Activated naive CD8-positive, alpha-beta T cell (primary cell): ENCODE data around the gene TMEM52B.
"Not testable (repeated sequence)": the region's sequence is repeated elsewhere in the genome, so short reads cannot be mapped to it uniquely, and the experiment has no call there.

Experiments
- H3K27ac Mint-ChIP-seq: one replicate; pipeline ENCODE4 v1.8.0; 2021; ENCODE audit warnings: mixed read lengths
- H3K27me3 Mint-ChIP-seq: one replicate; pipeline ENCODE4 v1.8.0; 2021; ENCODE audit warnings: mixed read lengths
- H3K36me3 Mint-ChIP-seq: one replicate; pipeline ENCODE4 v1.8.0; 2021; ENCODE audit warnings: mixed read lengths
- H3K4me1 Mint-ChIP-seq: one replicate; pipeline ENCODE4 v1.8.0; 2021; ENCODE audit warnings: low read depth, mixed read lengths
- H3K4me3 Mint-ChIP-seq: one replicate; pipeline ENCODE4 v1.8.0; 2021; ENCODE audit warnings: mild to moderate bottlenecking, mixed read lengths
- H3K9me3 Mint-ChIP-seq: one replicate; pipeline ENCODE4 v1.8.0; 2021; ENCODE audit warnings: low read depth, mixed read lengths

The TMEM52B gene

GRCh38 chr12:10213168-10214135, 34.6 kb downstream of the TMEM52B start:
- H3K27ac Mint-ChIP-seq = peak overlapping the region; percentile 95
- peaks cover 3% of the 10 kb centered on the region for H3K36me3 Mint-ChIP-seq
- no peaks in the 10 kb centered on the region for H3K9me3 Mint-ChIP-seq
- H3K4me1 Mint-ChIP-seq = peaks cover 34% of the 10 kb centered on the region
- no peaks in the 10 kb centered on the region for H3K27me3 Mint-ChIP-seq
- H3K4me3 Mint-ChIP-seq = peak overlapping the region; percentile 95

GRCh38 chr12:10214136-10214894, 35.5 kb downstream of the TMEM52B start:
- H3K27ac Mint-ChIP-seq = peak overlapping the region; percentile 95

GRCh38 chr12:10214895-10215267, 36.0 kb downstream of the TMEM52B start:
- no peaks in the 10 kb centered on the region for H3K9me3 Mint-ChIP-seq
- H3K27me3 Mint-ChIP-seq = no peaks in the 10 kb centered on the region
- peak overlapping the region; percentile 17 for H3K27ac Mint-ChIP-seq
- H3K36me3 Mint-ChIP-seq = peaks cover 3% of the 10 kb centered on the region
- H3K4me1 Mint-ChIP-seq = peaks cover 34% of the 10 kb centered on the region
- H3K4me3 Mint-ChIP-seq = peak overlapping the region; percentile 95

More at GRCh38 chr12:10214136-10214894, 35.5 kb downstream of the TMEM52B start:
- Mint-ChIP-seq H3K36me3 (peaks cover 3% of the 10 kb centered on the region), H3K27me3 (no peaks in the 10 kb centered on the region), H3K4me1 (peaks cover 34% of the 10 kb centered on the region), H3K9me3 (no peaks in the 10 kb centered on the region), H3K4me3 (peak overlapping the region; percentile 95)

GRCh38 chr12:10215436-10215835, 36.6 kb downstream of the TMEM52B start:
- Mint-ChIP-seq H3K36me3 (peaks cover 5% of the 10 kb centered on the region), H3K27ac (no peak overlapping the region), H3K27me3 (no peaks in the 10 kb centered on the region), H3K4me3 (peak overlapping the region; percentile 95), H3K4me1 (peaks cover 34% of the 10 kb centered on the region), H3K9me3 (no peaks in the 10 kb centered on the region)

GRCh38 chr12:10215946-10216345, 37.1 kb downstream of the TMEM52B start:
- not testable (repeated sequence) for H3K4me3 Mint-ChIP-seq

GRCh38 chr12:10218021-10218420, 39.2 kb downstream of the TMEM52B start:
- no peak overlapping the region for H3K27ac Mint-ChIP-seq

More at GRCh38 chr12:10215946-10216345, 37.1 kb downstream of the TMEM52B start:
- peaks cover 34% of the 10 kb centered on the region for H3K4me1 Mint-ChIP-seq
- not testable (repeated sequence) for H3K9me3 Mint-ChIP-seq, H3K27me3 Mint-ChIP-seq, H3K27ac Mint-ChIP-seq, H3K36me3 Mint-ChIP-seq

GRCh38 chr12:10220398-10221077, 41.7 kb downstream of the TMEM52B start:
- no peak overlapping the region for H3K4me3 Mint-ChIP-seq
- no peak overlapping the region for H3K27ac Mint-ChIP-seq
- no peaks in the 10 kb centered on the region for H3K27me3 Mint-ChIP-seq
- H3K4me1 Mint-ChIP-seq = peaks cover 15% of the 10 kb centered on the region
- no peaks in the 10 kb centered on the region for H3K9me3 Mint-ChIP-seq
- H3K36me3 Mint-ChIP-seq = peaks cover 32% of the 10 kb centered on the region

More at GRCh38 chr12:10218021-10218420, 39.2 kb downstream of the TMEM52B start:
- Mint-ChIP-seq H3K27me3 (no peaks in the 10 kb centered on the region), H3K9me3 (no peaks in the 10 kb centered on the region), H3K4me3 (no peak overlapping the region), H3K36me3 (peaks cover 18% of the 10 kb centered on the region), H3K4me1 (peaks cover 28% of the 10 kb centered on the region)

- Mint-ChIP-seq H3K4me1 (peaks cover 15% of the 10 kb centered on the region), H3K9me3 (no peaks in the 10 kb centered on the region), H3K27me3 (no peaks in the 10 kb centered on the region), H3K36me3 (peaks cover 36% of the 10 kb centered on the region), H3K4me3 (no peak overlapping the region), H3K27ac (peak overlapping the region; percentile 4)
These were observed 43.0 kb downstream of the TMEM52B start for GRCh38 chr12:10221846-10222245.

- Mint-ChIP-seq H3K9me3 (no peaks in the 10 kb centered on the region), H3K36me3 (peaks cover 33% of the 10 kb centered on the region), H3K4me3 (no peak overlapping the region), H3K27me3 (no peaks in the 10 kb centered on the region), H3K4me1 (peaks cover 28% of the 10 kb centered on the region), H3K27ac (no peak overlapping the region)
These were observed 44.4 kb downstream of the TMEM52B start for GRCh38 chr12:10223208-10223607.

- H3K27ac Mint-ChIP-seq = not testable (repeated sequence)
- H3K36me3 Mint-ChIP-seq = peaks cover 31% of the 10 kb centered on the region
These were observed 46.6 kb downstream of the TMEM52B start for GRCh38 chr12:10225426-10225825.

GRCh38 chr12:10226086-10226485, 47.3 kb downstream of the TMEM52B start:
- Mint-ChIP-seq H3K27ac (no peak overlapping the region), H3K9me3 (no peaks in the 10 kb centered on the region), H3K36me3 (peaks cover 31% of the 10 kb centered on the region), H3K4me3 (no peak overlapping the region), H3K27me3 (no peaks in the 10 kb centered on the region), H3K4me1 (peaks cover 31% of the 10 kb centered on the region)

More at GRCh38 chr12:10225426-10225825, 46.6 kb downstream of the TMEM52B start:
- H3K27me3 Mint-ChIP-seq, H3K4me3 Mint-ChIP-seq, H3K9me3 Mint-ChIP-seq: not testable (repeated sequence)
- peaks cover 31% of the 10 kb centered on the region for H3K4me1 Mint-ChIP-seq

GRCh38 chr12:10226731-10227130, 47.9 kb downstream of the TMEM52B start:
- H3K4me3 Mint-ChIP-seq = no peak overlapping the region
- H3K4me1 Mint-ChIP-seq = peaks cover 31% of the 10 kb centered on the region
- no peaks in the 10 kb centered on the region for H3K9me3 Mint-ChIP-seq
- H3K27ac Mint-ChIP-seq = no peak overlapping the region
- no peaks in the 10 kb centered on the region for H3K27me3 Mint-ChIP-seq
- peaks cover 27% of the 10 kb centered on the region for H3K36me3 Mint-ChIP-seq

GRCh38 chr12:10227648-10228047, 48.8 kb downstream of the TMEM52B start:
- peaks cover 31% of the 10 kb centered on the region for H3K4me1 Mint-ChIP-seq
- H3K27me3 Mint-ChIP-seq = no peaks in the 10 kb centered on the region
- peaks cover 20% of the 10 kb centered on the region for H3K36me3 Mint-ChIP-seq
- H3K27ac Mint-ChIP-seq = peak overlapping the region; percentile 80
- no peak overlapping the region for H3K4me3 Mint-ChIP-seq
- H3K9me3 Mint-ChIP-seq = no peaks in the 10 kb centered on the region

GRCh38 chr12:10234562-10234961, 55.7 kb downstream of the TMEM52B start:
- H3K4me1 Mint-ChIP-seq = peaks cover 11% of the 10 kb centered on the region
- no peak overlapping the region for H3K27ac Mint-ChIP-seq
- no peaks in the 10 kb centered on the region for H3K27me3 Mint-ChIP-seq
- no peak overlapping the region for H3K4me3 Mint-ChIP-seq
- peaks cover 5% of the 10 kb centered on the region for H3K9me3 Mint-ChIP-seq
- peaks cover 9% of the 10 kb centered on the region for H3K36me3 Mint-ChIP-seq
